ENCODE measurements around the gene AIM2. TPM values are rescaled to one million over a fixed set of nuclear protein-coding genes. Genes with fewer than 3 reads are reported as not detected.

AIM2 gene
- polyA plus RNA-seq, 3 donors = 0.19 to 0.20 TPM; not detected in 1

DNA sequence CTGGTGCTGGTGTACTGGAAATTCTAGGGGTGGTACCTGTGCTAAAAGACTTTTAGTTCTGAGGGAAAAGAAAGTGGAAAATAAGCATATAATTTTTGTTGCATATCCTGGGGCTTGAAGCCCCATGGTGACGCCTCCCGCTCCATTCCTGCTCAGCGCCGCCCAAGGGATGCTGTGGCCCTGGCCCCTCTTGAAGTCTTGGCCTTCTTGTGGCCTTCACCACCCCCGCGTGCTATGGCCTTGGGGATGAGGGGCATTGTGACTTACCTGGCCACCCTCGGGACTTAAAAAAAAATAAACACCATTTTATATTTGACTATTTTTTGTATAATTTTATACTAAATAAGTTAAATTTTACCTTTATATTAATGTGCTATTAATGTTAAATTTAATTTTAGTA is 51.5 kb downstream of the AIM2 start:
- no peak for DNase-seq (ENCODE audit: low read depth in 3 of 3, low spot score in 2 of 3)

DNA sequence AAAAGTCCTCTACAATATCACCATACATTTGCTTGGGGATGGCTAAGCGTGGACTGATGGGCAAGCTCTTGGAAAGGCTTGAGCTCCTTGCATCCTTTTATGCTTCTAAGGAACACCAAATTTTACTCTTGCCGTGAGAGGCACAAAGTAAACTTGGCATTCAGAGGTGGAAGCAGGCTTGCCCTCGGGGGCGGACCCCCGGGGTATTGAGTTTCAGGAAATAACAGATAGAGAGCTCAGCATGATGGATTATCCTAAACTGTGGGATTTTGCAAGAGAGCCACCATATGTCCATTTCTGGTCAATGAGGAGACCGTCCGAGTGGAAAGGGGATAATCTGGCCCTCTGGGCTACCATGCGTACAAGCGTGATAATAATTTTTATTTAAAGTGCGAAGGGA is 52.8 kb downstream of the AIM2 start:
- no peak for DNase-seq (ENCODE audit: low read depth in 3 of 3, low spot score in 2 of 3)

DNA sequence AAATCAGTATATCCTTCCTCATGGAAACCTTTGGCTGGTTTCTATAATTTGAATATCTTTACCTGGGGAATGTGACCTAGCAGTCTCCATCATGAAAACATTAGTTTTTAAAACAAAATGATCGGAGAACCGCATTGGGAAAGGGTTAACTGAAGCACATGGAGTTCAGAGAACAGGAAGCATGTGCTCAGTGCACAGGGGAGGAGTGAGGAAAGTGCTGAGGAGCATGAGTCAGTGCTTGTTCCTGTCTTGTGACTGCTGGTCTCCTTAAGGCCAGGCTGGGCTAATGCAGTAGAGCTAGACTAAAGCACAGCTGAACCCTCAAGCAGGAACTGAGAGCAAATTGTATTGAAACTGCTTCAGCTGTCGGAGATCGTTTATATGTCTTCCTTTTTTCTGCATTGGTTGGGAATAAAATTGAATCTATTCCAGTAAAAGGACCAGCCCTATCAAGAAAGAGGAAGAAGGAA is 61.1 kb downstream of the AIM2 start:
- no peak for DNase-seq (ENCODE audit: low read depth in 3 of 3, low spot score in 2 of 3)

DNA sequence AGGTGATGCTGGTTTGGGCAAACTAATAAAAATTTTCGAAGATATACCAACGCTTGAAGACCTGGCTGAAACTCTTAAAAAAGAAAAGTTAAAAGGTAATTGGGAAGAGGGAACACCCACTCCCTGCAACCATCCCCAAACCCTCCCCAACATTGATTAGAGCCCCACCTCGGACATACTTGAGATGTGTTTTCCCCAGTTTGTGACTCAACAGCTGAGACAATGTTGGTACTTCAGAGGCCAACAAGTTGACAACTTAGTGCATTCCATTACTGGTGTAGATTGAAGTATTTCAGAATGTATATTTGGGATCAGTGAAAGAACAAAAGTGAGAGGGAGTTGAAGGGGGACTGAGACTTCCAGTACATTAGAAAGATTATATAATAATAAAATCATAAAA is 61.7 kb downstream of the AIM2 start:
- DNase-seq (ENCODE audit: low read depth in 3 of 3, low spot score in 2 of 3) = no peak

DNA sequence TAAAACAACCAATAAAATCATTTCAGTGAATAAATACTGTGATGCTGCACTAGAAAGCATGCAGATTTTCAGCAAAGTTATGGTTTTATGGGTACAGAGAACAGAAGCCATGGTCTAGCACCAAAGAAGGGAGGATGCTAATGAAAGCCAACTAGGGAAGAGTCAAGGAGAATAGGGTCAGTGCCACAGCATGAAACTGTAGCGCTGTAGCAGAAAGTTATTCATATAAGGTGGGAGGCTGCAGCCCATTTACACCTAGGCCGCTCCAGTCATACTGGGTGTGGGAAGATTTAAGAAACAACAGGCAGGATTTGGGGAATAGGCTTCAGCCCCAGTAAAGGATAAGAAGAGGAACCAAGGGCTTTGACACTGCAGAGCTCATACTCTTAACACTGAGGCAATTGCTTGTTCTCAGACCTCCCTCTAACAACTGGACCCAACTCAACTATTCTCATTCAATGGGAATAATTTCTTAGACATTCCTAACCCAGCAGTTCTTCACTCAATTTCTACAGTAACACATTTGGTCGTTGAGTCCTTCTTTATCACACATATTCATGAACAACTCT is 62.5 kb downstream of the AIM2 start:
- DNase-seq (ENCODE audit: low read depth in 3 of 3, low spot score in 2 of 3) = no peak

DNA sequence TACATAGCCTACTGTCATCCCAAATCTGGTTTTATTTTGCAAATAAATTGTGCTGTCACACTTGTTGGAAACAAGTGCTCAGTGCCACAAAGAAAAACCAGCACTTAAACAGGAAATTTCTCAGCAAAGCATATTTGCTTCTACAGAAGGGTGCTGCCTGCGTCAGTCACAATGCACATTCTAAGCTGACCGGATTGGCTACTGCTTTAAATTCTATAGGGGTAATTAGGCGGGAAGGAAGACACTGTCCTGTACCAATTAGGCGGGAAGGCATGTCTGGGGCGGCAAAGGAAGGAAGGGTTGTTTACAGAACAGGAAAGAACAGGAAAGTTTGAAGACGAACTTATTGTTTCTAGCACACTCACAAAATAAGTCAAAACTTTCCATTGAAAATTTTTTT is 64.1 kb downstream of the AIM2 start:
- DNase-seq (ENCODE audit: low read depth in 3 of 3, low spot score in 2 of 3) = no peak

Other genes with a start within 250 kb of the AIM2 start
- gene MNDA, start 245.4 kb downstream of the AIM2 start, polyA plus RNA-seq (ENCODE audit: insufficient read length in 3 of 3) = 1 to 10 TPM; 4.0 to 6.0 (median 4.1) TPM
- gene PYHIN1, start 145.2 kb downstream of the AIM2 start, polyA plus RNA-seq (ENCODE audit: insufficient read length in 3 of 3) = under 1 TPM; 0.11 to 0.28 (median 0.28) TPM
- gene IFI16, start 66.9 kb downstream of the AIM2 start, polyA plus RNA-seq (ENCODE audit: insufficient read length in 3 of 3) = 10 to 100 TPM; 58.5 to 82.8 (median 67.2) TPM
- gene CADM3, start 94.8 kb upstream of the AIM2 start, polyA plus RNA-seq (ENCODE audit: insufficient read length in 3 of 3) = under 1 TPM in 2 of 3 donors, not detected in 1; 0.13 to 0.21 TPM
- under 1 TPM in 2 of 3 donors, not detected in 1; 0.31 to 0.50 TPM for gene ACKR1, start 128.1 kb upstream of the AIM2 start, polyA plus RNA-seq (ENCODE audit: insufficient read length in 3 of 3)
- gene FCER1A, start 225.6 kb upstream of the AIM2 start, polyA plus RNA-seq (ENCODE audit: insufficient read length in 3 of 3) = 1 to 10 TPM in 1 of 3 donors, under 1 TPM in 2; 0.18 to 1.3 (median 0.44) TPM

Data from right renal cortex interstitium (tissue), 3 donors.